ENCODE results near the gene TMEM175.

TMEM175 gene

DNA sequence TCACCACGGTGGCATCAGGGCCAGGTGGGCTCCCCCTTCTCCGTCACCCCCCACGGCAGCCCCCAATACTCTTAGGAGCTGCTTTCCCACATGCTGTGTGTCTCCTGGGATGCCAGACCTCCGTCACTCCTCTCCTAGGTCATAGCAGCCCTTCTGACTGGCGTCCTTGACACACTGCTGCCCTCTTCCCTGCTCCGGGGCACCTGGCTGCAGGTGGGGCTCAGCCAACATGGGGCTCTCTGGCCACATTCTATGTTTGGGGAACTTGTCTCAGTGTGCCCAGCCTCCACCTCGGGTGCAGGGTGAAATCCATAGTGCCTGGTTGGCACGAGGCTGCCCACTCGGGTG is 13.8 kb downstream of the TMEM175 start:
- in situ Hi-C loops (cut with HindIII; ENCODE audit: low sequenced_read_pairs), result no loop called here

- in situ Hi-C loops (cut with HindIII; ENCODE audit: low sequenced_read_pairs), result no loop called here
These were observed 14.5 kb downstream of the TMEM175 start for GRCh38 chr4:946517-947471.

- in situ Hi-C loops (cut with HindIII; ENCODE audit: low sequenced_read_pairs), result no loop called here
These were observed 15.3 kb downstream of the TMEM175 start for GRCh38 chr4:947491-947971.

DNA sequence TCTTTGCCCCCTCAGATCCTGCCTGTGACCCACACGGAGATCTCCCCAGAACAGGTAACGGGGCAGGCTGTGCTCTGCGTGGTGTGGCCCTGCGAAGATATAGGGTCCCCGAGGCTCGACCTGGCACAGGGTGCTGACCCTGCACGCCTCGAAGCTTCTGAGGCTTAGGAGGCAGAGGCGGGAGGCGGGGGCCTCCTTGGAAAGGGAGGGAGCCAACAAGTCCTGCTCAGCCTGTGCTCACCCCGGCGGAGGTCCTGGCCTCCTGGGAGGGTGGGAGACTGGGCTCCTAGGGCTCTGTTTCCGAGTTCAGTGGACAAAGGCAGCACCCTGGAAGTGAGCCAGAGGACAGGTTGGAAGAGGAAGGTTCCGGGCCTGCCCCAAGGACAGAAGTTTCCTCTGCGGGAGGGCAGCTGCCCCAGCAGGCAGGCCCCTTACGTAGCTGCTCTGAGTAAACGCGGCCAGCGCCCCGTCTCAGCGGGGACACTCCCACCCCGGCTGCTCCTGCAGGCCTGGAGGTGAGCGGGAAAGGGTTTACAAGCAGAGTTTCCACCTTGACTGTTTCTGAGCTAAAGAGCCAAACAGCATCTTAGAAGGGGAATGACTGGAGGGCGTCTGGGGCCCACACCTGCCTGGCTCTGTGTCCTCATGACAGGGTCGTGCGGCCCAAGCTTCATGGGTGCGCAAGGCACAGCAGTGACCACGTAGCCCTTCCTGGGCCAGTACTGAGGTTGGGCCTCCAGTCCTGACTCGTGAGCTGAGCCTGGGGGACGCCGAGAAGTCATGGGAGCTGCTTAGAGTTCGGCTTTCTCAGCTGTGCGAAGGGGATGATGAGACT is 16.1 kb downstream of the TMEM175 start:
- in situ Hi-C loops (cut with HindIII; ENCODE audit: low sequenced_read_pairs), result no loop called here

DNA sequence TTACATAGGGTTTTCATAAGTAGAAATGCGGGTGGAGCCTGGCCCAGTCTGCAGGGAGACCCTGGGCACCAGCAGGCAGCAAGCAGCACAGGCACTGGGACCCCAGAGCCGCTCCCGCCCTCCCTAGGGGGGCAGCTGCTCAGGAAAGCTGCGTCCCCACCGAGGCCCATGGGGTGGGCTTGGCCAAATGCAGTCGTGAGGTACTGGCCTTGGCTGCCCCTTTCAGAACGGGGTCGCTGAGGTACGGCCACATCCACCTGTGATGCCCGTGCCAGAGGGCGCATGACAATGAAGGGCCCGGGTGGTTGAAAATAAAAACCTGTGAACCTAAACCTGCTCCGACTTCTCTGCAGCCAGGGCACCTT is 16.7 kb downstream of the TMEM175 start:
- in situ Hi-C loops (cut with HindIII; ENCODE audit: low sequenced_read_pairs), result no loop called here

GRCh38 chr4:949656-950055 is 17.4 kb downstream of the TMEM175 start:
- in situ Hi-C loops (cut with HindIII; ENCODE audit: low sequenced_read_pairs), result no loop called here

DNA sequence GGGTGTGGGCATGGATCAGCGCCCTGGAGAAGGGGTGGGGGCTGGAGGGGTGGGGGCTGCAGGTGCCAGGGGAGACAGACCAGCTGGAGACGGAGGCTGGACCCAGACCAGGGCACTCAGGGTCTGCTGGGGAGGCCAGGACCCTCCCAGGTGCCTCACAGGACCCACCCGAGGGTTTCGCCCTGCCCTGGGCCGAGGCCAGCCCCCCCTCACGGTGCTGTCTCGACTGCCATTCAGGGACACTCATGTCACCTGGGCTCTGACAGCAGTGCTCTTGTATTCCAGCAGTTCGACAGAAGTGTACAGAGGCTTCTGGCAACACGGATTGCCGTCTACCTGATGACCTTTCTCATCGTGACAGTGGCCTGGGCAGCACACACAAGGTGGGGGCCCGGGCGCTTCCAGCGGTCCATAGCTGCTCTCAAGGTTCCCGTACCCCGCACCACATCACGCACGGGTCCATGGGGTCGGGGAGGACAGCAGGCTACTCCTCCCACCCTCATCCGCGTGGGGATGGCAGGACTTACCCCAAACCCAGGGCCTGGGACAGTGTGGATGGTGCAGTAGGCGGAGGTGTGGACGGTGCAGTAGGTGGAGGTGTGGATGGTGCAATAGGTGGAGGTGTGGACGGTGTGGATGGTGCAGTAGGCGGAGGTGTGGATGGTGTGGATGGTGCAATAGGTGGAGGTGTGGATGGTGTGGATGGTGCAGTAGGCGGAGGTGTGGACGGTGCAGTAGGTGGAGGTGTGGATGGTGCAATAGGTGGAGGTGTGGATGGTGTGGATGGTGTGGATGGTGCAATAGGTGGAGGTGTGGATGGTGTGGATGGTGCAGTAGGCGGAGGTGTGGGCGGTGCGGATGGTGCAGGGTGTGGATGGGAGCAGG is 18.1 kb downstream of the TMEM175 start:
- in situ Hi-C loops (cut with HindIII; ENCODE audit: low sequenced_read_pairs), result no loop called here

GRCh38 chr4:951186-951585 is 18.9 kb downstream of the TMEM175 start:
- in situ Hi-C loops (cut with HindIII; ENCODE audit: low sequenced_read_pairs), result no loop called here

DNA sequence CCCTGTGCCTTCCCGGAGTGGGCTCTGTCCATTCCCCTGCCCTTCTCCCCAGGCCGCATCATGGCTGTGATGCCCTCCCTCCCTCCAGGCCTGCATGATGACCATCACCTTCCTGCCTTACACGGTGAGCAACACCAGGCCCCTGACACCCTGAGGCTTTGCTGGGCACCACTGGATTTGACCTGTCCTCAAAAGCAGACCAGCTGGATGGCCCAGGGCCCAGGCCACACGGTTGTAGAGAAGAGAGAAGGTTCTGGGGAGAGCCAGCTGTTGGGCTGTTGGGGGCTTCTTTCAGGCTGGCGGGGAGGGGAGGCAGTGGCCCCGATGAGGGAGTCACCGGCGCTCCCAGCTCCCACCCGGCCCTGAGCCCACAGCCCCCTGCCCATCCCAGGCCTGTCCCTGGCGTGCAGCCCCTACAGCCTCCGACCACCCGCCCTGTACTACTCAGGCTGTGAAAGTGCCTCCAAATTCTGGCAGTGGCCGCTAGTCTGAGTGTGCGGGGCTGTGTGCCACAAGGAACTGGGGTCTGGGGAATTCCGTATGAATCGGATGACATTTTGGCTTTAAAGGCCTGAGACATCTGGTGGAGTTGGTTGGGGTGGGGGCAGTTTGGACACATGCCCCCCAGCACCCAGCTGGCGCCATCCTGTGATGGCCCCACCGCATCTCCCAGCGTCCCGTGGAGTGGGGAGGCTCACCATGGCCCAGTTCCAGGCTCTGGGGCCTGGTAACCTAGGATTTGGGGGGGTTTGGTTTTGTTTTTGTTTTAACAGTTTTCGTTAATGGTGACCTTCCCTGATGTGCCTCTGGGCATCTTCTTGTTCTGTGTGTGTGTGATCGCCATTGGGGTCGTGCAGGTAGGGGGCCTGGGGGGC is 19.6 kb downstream of the TMEM175 start:
- in situ Hi-C loops (cut with HindIII; ENCODE audit: low sequenced_read_pairs), result no loop called here

DNA sequence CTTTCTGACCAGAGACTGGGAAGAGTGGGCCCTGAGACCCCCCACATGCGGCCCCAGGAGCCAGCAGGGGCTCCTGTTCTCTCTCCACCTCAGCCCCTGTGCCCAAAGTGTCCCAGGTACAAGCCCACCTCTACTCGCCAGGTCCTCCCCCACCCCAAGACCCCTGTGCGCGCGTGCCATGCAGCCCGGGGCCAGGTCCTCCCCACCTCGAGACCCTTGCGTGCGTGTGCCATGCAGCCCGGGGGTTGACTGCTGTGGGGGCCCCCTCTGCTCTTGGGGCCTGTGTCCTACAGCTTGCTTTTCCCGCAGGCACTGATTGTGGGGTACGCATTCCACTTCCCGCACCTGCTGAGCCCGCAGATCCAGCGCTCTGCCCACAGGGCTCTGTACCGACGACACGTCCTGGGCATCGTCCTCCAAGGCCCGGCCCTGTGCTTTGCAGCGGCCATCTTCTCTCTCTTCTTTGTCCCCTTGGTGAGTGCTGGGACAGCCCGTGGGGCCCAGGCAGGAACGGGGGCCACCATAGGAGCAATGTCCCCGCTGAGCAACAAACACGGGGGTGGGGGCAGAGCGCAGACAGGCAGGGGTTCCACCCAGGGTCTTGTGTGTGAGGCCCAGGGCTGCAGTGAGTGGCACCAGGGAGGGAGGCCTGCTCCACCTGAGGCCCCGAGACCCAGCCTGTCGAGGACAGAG is 20.8 kb downstream of the TMEM175 start:
- in situ Hi-C loops (cut with HindIII; ENCODE audit: low sequenced_read_pairs), result no loop called here

DNA sequence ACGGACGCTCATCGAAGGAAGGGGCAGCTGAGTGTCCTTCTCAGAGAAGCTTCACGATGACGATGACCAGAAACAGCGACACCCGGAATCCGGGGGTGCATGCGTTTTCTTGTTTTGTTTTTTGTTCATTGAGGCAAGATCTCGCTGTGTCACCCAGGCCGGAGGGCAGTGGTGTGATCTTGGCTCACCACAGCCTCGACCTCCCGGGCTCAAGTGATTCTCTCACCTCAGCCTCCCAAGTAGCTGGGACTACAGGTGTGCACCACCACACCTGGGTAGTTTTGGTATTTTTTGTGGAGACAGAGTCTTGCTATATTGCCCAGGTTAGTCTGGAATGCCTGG is 21.3 kb downstream of the TMEM175 start:
- in situ Hi-C loops (cut with HindIII; ENCODE audit: low sequenced_read_pairs), result no loop called here

GRCh38 chr4:954211-955020 is 22.2 kb downstream of the TMEM175 start:
- in situ Hi-C loops (cut with HindIII; ENCODE audit: low sequenced_read_pairs), result no loop called here

DNA sequence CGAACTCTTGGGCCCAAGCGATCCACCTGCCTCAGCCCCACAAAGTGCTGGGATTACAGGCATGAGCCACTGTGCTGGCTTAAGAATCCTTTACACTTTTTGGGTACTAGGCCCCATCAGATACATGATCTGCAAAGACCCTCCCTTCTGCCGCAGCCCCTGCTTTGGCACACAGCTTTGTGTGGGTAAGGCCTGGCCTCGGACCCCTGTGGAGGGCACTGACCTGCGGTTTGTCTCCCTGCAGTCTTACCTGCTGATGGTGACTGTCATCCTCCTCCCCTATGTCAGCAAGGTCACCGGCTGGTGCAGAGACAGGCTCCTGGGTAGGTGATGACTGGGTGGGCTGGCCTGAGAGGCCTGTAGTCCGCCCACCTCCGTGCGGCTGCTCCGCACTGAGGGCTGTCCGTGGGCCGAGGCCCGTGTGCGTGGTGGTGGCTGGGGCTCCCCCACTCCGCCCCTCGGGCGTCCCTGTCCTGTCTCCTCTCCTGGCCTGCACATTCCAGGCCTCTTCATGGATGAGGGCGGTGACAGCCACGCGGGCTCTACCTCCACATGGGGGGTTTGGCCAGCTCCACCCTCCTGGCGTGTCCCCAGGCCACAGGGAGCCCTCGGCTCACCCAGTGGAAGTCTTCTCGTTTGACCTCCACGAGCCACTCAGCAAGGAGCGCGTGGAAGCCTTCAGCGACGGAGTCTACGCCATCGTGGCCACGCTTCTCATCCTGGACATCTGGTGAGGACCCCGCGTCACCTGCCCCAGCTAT is 23.1 kb downstream of the TMEM175 start:
- in situ Hi-C loops (cut with HindIII; ENCODE audit: low sequenced_read_pairs), result no loop called here

- in situ Hi-C loops (cut with HindIII; ENCODE audit: low sequenced_read_pairs), result no loop called here
These were observed 23.7 kb downstream of the TMEM175 start for GRCh38 chr4:955931-956381.

GRCh38 chr4:956531-957230 is 24.4 kb downstream of the TMEM175 start:
- in situ Hi-C loops (cut with HindIII; ENCODE audit: low sequenced_read_pairs), result no loop called here

DNA sequence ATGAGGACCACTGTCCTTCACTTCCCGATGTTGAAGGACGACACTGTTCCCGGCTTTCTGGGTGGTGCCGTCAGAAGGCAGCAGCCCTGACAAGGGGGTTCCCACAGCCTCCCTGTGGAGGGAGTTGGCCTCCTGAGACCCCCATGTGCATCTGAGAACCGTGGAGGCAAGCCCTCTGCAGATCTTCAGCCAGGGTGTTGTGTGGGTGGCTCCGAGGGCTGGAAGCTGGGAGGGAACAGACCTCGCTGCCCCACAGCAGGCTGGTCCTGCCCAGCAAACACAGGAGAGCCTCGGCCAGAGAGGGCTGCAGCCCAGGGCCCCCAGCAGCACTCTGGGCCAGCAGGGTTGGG is 24.9 kb downstream of the TMEM175 start:
- in situ Hi-C loops (cut with HindIII; ENCODE audit: low sequenced_read_pairs), result no loop called here

GRCh38 chr4:957581-958313 is 25.5 kb downstream of the TMEM175 start:
- in situ Hi-C loops (cut with HindIII; ENCODE audit: low sequenced_read_pairs), result no loop called here

All from DLD1 (cell line).